ENCODE measurements around the gene PRSS22.

PRSS22 gene

GRCh38 chr16:2811703-2812471 is 46.1 kb downstream of the PRSS22 start:
- no peak for DNase-seq

- no peak for DNase-seq
These were observed 47.3 kb downstream of the PRSS22 start for GRCh38 chr16:2810651-2811050.

DNA sequence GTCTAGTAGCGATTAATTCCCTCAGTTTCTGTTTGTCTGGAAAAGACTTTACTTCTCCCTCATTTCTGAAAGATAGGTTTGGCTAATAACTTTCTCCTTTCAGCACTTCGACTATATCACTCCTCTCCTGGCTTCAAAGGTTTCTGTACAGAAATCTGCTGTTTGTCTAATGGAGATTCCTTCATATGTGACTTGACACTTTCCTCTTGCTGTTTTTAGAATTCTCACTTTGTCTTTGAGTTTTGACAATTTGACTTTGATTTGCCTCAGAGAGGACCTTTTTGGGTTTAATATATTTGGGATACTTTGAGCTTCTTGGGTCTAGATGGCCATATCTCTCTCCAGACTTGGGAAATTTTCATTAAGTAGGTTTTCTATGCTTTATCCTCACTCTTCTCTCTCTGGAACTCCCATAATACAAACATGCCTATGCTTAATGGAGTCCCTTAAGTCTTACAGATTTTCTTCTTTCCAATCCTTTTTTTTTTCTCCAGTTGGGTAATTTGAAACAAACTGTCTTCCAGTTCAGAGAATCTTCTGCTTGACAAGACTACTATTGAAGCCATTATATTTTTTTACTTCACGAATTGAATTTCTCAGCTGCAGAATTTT is 48.7 kb downstream of the PRSS22 start:
- no peak for DNase-seq

- DNase-seq, result no peak
These were observed 49.8 kb downstream of the PRSS22 start for GRCh38 chr16:2808181-2808580.

GRCh38 chr16:2806286-2806685 is 51.7 kb downstream of the PRSS22 start:
- DNase-seq, result no peak

DNA sequence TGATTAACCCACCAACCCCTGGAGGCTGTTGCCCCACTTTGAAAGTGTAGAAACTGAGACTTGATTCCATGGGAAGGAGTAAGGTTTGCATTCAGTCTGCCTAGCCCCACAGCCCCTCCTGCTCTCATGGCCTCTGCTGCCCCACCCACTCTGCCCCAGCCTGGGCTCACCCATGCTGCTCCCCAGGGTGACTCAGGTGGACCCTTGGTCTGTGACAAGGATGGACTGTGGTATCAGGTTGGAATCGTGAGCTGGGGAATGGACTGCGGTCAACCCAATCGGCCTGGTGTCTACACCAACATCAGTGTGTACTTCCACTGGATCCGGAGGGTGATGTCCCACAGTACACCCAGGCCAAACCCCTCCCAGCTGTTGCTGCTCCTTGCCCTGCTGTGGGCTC is 53.2 kb downstream of the PRSS22 start:
- no peak for DNase-seq

DNA sequence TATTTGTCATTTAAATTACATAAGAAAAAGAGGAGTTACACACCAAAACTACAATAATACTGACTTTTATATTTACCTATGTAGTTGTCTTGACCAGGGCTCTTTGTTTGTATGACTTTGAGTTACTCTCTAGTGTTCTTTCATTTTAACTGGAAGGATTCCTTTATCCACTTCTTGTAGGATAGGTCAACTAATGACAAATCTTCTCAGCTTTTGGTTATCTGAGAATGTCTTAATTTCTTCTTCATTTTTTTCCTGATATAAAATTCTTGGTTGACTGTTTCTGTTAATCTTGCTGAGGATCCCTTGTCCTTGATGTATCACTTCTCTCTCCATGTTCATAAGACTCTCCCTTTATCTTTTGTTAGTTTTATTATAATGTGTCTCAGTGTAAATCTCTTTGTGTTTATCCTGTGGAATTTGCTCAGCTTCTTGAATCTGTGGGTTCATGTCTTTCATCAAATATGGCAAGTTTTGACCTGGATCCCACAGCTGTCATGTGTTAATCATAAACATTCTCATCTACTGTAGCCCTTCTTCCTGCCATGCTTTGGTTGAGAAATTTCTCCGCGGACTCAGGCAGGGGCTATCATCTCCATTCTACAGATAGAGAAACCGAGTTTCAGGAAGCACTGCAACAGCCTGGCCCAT is 54.3 kb downstream of the PRSS22 start:
- DNase-seq, result no peak
